ENCODE measurements around the gene DDX51. TPM values are rescaled to one million over a fixed set of nuclear protein-coding genes. Genes with fewer than 3 reads are reported as not detected.
A peak's percentile ranks its signal among the peaks of the same experiment; 100 is the strongest.

Gene DDX51
- total and polyA plus RNA-seq, 2 experiments from 2014 or later: 12.4 to 18.3 TPM

- Mint-ChIP-seq H3K4me1 (peaks cover 20% of the 10 kb centered on the region), H3K4me3 (no peak overlapping the region), H3K9me3 (no peaks in the 10 kb centered on the region; the same call in 1 of the 3 replicates), H3K27ac (peak overlapping the region; percentile 30; the same call in 1 of the 2 replicates), H3K36me3 (ENCODE audit: low read depth) (peaks cover 24% of the 10 kb centered on the region), H3K27me3 (ENCODE audit: insufficient read depth, low read depth, poor library complexity) (peaks cover 2% of the 10 kb centered on the region)
- DNase-seq (ENCODE audit: low spot score) (no peak), ATAC-seq (peak; percentile 61)
- H3K27ac ChIP-seq (ENCODE audit: low read depth): no peak overlapping the region
- no peaks in the 10 kb centered on the region for H3K27me3 ChIP-seq (ENCODE audit: insufficient read depth)
- 0 out of 2 replicates have a peak, but pooled peaks cover 9% of the 10 kb centered on the region for H3K79me2 ChIP-seq (replicated peaks; ENCODE audit: insufficient read depth)
- no peaks in the 10 kb centered on the region for H3K9me2 ChIP-seq (ENCODE audit: insufficient read depth)
- H2AFZ ChIP-seq: no peak overlapping the region
- H3K36me3 ChIP-seq (ENCODE audit: insufficient read depth): 0 out of 2 replicates have a peak, but pooled peaks cover 6% of the 10 kb centered on the region
- H3K4me3 ChIP-seq: no peak overlapping the region
- H3K4me2 ChIP-seq: no peak overlapping the region
- TF ChIP-seq CREB1 (CRISPR knock-in tag; IDR thresholded peaks at IDR 0.05; ENCODE audit: low read depth): no peak
- no peak for TF ChIP-seq EZH2 (IDR thresholded peaks at IDR 0.05; ENCODE audit: low read depth, unreplicated experiment)
- no peak for TF ChIP-seq ZNF114 (CRISPR knock-in tag; IDR thresholded peaks at IDR 0.05)
- no peak for TF ChIP-seq NANOG (IDR thresholded peaks at IDR 0.05; ENCODE audit: borderline replicate concordance)
- TF ChIP-seq STAT1 (IDR thresholded peaks at IDR 0.05; ENCODE audit: unreplicated experiment): no peak
- TF ChIP-seq REST (IDR thresholded peaks at IDR 0.05; ENCODE audit: unreplicated experiment): no peak
- no peak for TF ChIP-seq ZNF462 (CRISPR knock-in tag; IDR thresholded peaks at IDR 0.05)
- TF ChIP-seq POLR2AphosphoS5 (IDR thresholded peaks at IDR 0.05; ENCODE audit: low read depth): no peak
- TF ChIP-seq JUNB (IDR thresholded peaks at IDR 0.05; ENCODE audit: unreplicated experiment): no peak
- TF ChIP-seq CTCF (conservative IDR thresholded peaks at IDR 0.05; ENCODE audit: low read depth in 2 of 2): no peak
- TF ChIP-seq ETS1 (IDR thresholded peaks at IDR 0.05): no peak
- TF ChIP-seq EZH2phosphoT487 (IDR thresholded peaks at IDR 0.05; ENCODE audit: unreplicated experiment): no peak
- no peak for TF ChIP-seq ZNF331 (CRISPR knock-in tag; IDR thresholded peaks at IDR 0.05; ENCODE audit: low read depth)
- H3K4me1 ChIP-seq (ENCODE audit: insufficient read depth): no peaks in the 10 kb centered on the region
- H4K20me1 ChIP-seq (replicated peaks; ENCODE audit: insufficient read depth): peaks cover 5% of the 10 kb centered on the region; the same call in 1 of the 2 replicates
- H3F3A ChIP-seq (replicated peaks; ENCODE audit: low read depth): no peaks in the 10 kb centered on the region
Observed at GRCh38 chr12:132103542-132104308, 40.4 kb downstream of the DDX51 start.

Data from GM23338 (cell line).